HCT116 (cell line): ENCODE results near the gene MCC. TPM values are rescaled to one million over a fixed set of nuclear protein-coding genes. Genes with fewer than 3 reads are reported as not detected.

ENCODE experiments used
- ATAC-seq: fragments of 200-7000 bp; cut with Tn5 transposase; 2 replicates; pipeline ENCODE4 v1.9.1; 2020; ENCODE audit warnings: mild to moderate bottlenecking, moderate library complexity
- BruUV-seq: library from RNA; stranded (reverse); fragments of 400-500 nt; replicated peaks from 2 replicates; lab custom pipeline; 2021; lab: Mats Ljungman, UMichigan
- CTCF ChIA-PET: fragments of 300-600 bp; sonication (Branson Sonifier 250); formaldehyde crosslinking; loops from one replicate; lab custom pipeline; 2021; ENCODE audit warnings: antibody characterized with exemption; lab: Charles Lee
- POLR2A ChIA-PET: fragments of 300-600, 350-600 bp; sonication (Branson Sonifier 250); formaldehyde crosslinking; loops from one replicate; lab custom pipeline; 2021; ENCODE audit warnings: antibody characterized with exemption; lab: Charles Lee
- RAD21 ChIA-PET, 2 experiments: fragments of 300-600 bp; sonication (Branson Sonifier 250); formaldehyde crosslinking; loops; one replicate each; lab custom pipeline; 2023; ENCODE audit warnings: low total read pairs in 2 of 2; ENCODE audit not compliant: uncharacterized antibody in 2 of 2, unreplicated experiment in 2 of 2, low non-redundant PET in 1 of 2; lab: Charles Lee
- DNase-seq: peaks from one replicate; pipeline ENCODE4 v3.0.0-alpha.2; 2010; ENCODE audit warnings: low read depth, low spot score
- H2AFZ ChIP-seq: fragments of 200-600 bp; shearing (Covaris generic), sonication (generic); 2 replicates; pipeline ENCODE4 v1.6.1; 2017; ENCODE audit warnings: low read depth, mixed run types, mixed read lengths, antibody characterized with exemption, low read length; ENCODE audit not compliant: poor library complexity, severe bottlenecking
- H3K27ac ChIP-seq: 2 replicates; pipeline ENCODE4 v1.5.1; 2012; ENCODE audit warnings: low read depth, low read length
- H3K27me3 ChIP-seq: fragments of 200-600 bp; sonication (generic); 2 replicates; pipeline ENCODE4 v1.6.1; 2016; ENCODE audit warnings: mixed run types, low read length, mixed read lengths; ENCODE audit not compliant: insufficient read depth
- H3K36me3 ChIP-seq, 2 experiments: fragments of 200-500 bp in 1 of 2; fragments of 200-600 bp in 1 of 2; sonication (Bioruptor generic) in 1 of 2; sonication (generic) in 1 of 2; 2 replicates each; pipeline versions ENCODE4 v1.5.1 to v1.6.1; 2014 to 2016; ENCODE audit warnings: low read length in 2 of 2, inconsistent platforms in 1 of 2, mixed read lengths in 1 of 2, mixed run types in 1 of 2; ENCODE audit not compliant: insufficient read depth in 2 of 2, control insufficient read depth in 1 of 2
- H3K4me1 ChIP-seq, 2 experiments: fragments of 200-600 bp in 1 of 2; sonication (generic) in 1 of 2; 2 replicates each; pipeline versions ENCODE4 v1.5.1 to v1.6.1; 2012 to 2017; ENCODE audit warnings: low read length in 2 of 2, inconsistent platforms in 1 of 2, mild to moderate bottlenecking in 1 of 2, mixed read lengths in 1 of 2, mixed run types in 1 of 2, moderate library complexity in 1 of 2; ENCODE audit not compliant: insufficient read depth in 2 of 2, control insufficient read depth in 1 of 2
- H3K4me2 ChIP-seq: fragments of 200-600 bp; sonication (generic); 2 replicates; pipeline ENCODE4 v1.6.1; 2017; ENCODE audit warnings: mixed run types, low read length, mixed read lengths
- H3K4me3 ChIP-seq, 2 experiments: fragments of 200-600 bp in 1 of 2; sonication (generic) in 1 of 2; replicated peaks in 1 of 2; 2 replicates each; pipeline ENCODE4 v1.5.1; 2011 to 2016; ENCODE audit warnings: low read length in 2 of 2, control low read depth in 1 of 2, low read depth in 1 of 2, mild to moderate bottlenecking in 1 of 2, mixed read lengths in 1 of 2, mixed run types in 1 of 2
- H3K79me2 ChIP-seq: fragments of 200-600 bp; sonication (generic); 2 replicates; pipeline ENCODE4 v1.6.1; 2017; ENCODE audit warnings: mild to moderate bottlenecking, mixed run types, low read length, moderate library complexity, mixed read lengths; ENCODE audit not compliant: insufficient read depth
- H3K9ac ChIP-seq: fragments of 200-600 bp; sonication (generic); 2 replicates; pipeline ENCODE4 v1.6.1; 2016; ENCODE audit warnings: low read length, mixed read lengths
- H3K9me2 ChIP-seq: fragments of 200-600 bp; sonication (generic), shearing (Covaris generic); 2 replicates; pipeline ENCODE4 v1.6.1; 2017; ENCODE audit warnings: mixed run types, mild to moderate bottlenecking, moderate library complexity; ENCODE audit not compliant: insufficient read depth
- H3K9me3 ChIP-seq, 2 experiments: fragments of 200-500 bp in 1 of 2; fragments of 200-600 bp in 1 of 2; sonication (Bioruptor generic) in 1 of 2; sonication (generic) in 1 of 2; 2 replicates each; pipeline ENCODE4 v1.6.1; 2014 to 2017; ENCODE audit warnings: low read length in 2 of 2, mixed read lengths in 2 of 2, inconsistent platforms in 1 of 2, low read depth in 1 of 2, mild to moderate bottlenecking in 1 of 2, mixed run types in 1 of 2, moderate library complexity in 1 of 2; ENCODE audit not compliant: control insufficient read depth in 1 of 2, insufficient read depth in 1 of 2
- H4K20me1 ChIP-seq: fragments of 200-600 bp; sonication (generic), shearing (Covaris generic); 2 replicates; pipeline ENCODE4 v1.6.1; 2017; ENCODE audit warnings: mixed run types, mild to moderate bottlenecking, moderate library complexity; ENCODE audit not compliant: insufficient read depth
- CBX3 ChIP-seq: IDR thresholded peaks from 2 replicates; pipeline ENCODE4 v1.6.1; 2012; ENCODE audit warnings: low read depth
- CEBPB ChIP-seq: IDR thresholded peaks from 2 replicates; pipeline ENCODE4 v1.6.1; 2012; ENCODE audit warnings: low read depth
- EZH2 ChIP-seq: fragments of 200-600 bp; sonication (generic); IDR thresholded peaks from 2 replicates; pipeline ENCODE4 v1.6.1; 2017; ENCODE audit warnings: antibody characterized with exemption, mixed run types
- EZH2phosphoT487 ChIP-seq: fragments of 200-600 bp; IDR thresholded peaks from 2 replicates; pipeline ENCODE4 v1.6.1; 2018; ENCODE audit warnings: antibody characterized with exemption, borderline replicate concordance
- FOSL1 ChIP-seq: IDR thresholded peaks from 2 replicates; pipeline ENCODE4 v1.6.1; 2012; ENCODE audit warnings: low read depth
- JUND ChIP-seq: IDR thresholded peaks from 2 replicates; pipeline ENCODE4 v1.6.1; 2012
- POLR2A ChIP-seq: IDR thresholded peaks from 2 replicates; pipeline ENCODE4 v1.7.0; 2011; ENCODE audit warnings: borderline replicate concordance; ENCODE audit not compliant: insufficient read depth, insufficient read length; ENCODE audit errors: extremely low read depth
- POLR2AphosphoS5 ChIP-seq: IDR thresholded peaks from 2 replicates; pipeline ENCODE4 v1.6.1; 2011; ENCODE audit warnings: mild to moderate bottlenecking, low read depth, low read length, moderate library complexity
- RAD21 ChIP-seq: IDR thresholded peaks from 2 replicates; pipeline ENCODE4 v1.6.1; 2012; ENCODE audit warnings: low read depth, mild to moderate bottlenecking
- SIN3A ChIP-seq: IDR thresholded peaks from 2 replicates; pipeline ENCODE4 v1.6.1; 2012; ENCODE audit warnings: low read depth
- SP1 ChIP-seq: IDR thresholded peaks from 2 replicates; pipeline ENCODE4 v1.6.1; 2012; ENCODE audit warnings: low read depth
- SRF ChIP-seq: IDR thresholded peaks from 2 replicates; pipeline ENCODE4 v1.6.1; 2012; ENCODE audit warnings: low read depth
- TCF7L2 ChIP-seq: IDR thresholded peaks from 2 replicates; pipeline ENCODE4 v1.7.0; 2011; ENCODE audit warnings: borderline replicate concordance, inconsistent platforms; ENCODE audit not compliant: insufficient read depth, insufficient read length; ENCODE audit errors: extremely low read depth
- ZFX ChIP-seq: fragments of 450-650 bp; IDR thresholded peaks from 2 replicates; pipeline ENCODE4 v1.6.1; 2017
- ZNF274 ChIP-seq: fragments of 200-500 bp; sonication (Bioruptor generic); IDR thresholded peaks from 2 replicates; pipeline ENCODE4 v1.6.1; 2014; ENCODE audit warnings: mild to moderate bottlenecking, low read depth, low read length, inconsistent platforms
- intact Hi-C: fragments of 100-400 bp; cut with micrococcal nuclease; formaldehyde crosslinking; loops from 2 replicates; pipeline ENCODE4 v1.10.0; 2022
- total RNA-seq: library from RNA; stranded (reverse); gene quantifications from one replicate; pipeline ENCODE4 v1.2.1, GENCODE V29; 2021; ENCODE audit not compliant: unreplicated experiment
- TF ChIP-seq, protein P1 (sequence below): IDR thresholded peaks from 2 replicates; pipeline ENCODE4 v1.6.1; 2012
- TF ChIP-seq, protein P2 (sequence below): IDR thresholded peaks from 2 replicates; pipeline ENCODE4 v1.6.1; 2011; ENCODE audit warnings: mild to moderate bottlenecking, low read length, moderate library complexity; ENCODE audit not compliant: insufficient replicate concordance; ENCODE audit errors: extremely low read depth
- TF ChIP-seq, protein P3 (sequence below): IDR thresholded peaks from 2 replicates; pipeline ENCODE4 v1.6.1; 2012; ENCODE audit warnings: low read depth
- TF ChIP-seq, protein P4 (sequence below): IDR thresholded peaks from 2 replicates; pipeline ENCODE4 v1.6.1; 2012
- TF ChIP-seq, protein P5 (sequence below), 3 experiments: fragments of 200-600 bp in 1 of 3; sonication (generic) in 1 of 3; IDR thresholded peaks in 2 of 3; conservative IDR thresholded peaks in 1 of 3; 2 replicates each; pipeline ENCODE4 v1.5.1; 2012 to 2017; ENCODE audit warnings: low read depth in 2 of 3, low read length in 2 of 3, antibody characterized with exemption in 1 of 3, borderline replicate concordance in 1 of 3, control low read depth in 1 of 3, mild to moderate bottlenecking in 1 of 3, mixed read lengths in 1 of 3, mixed run types in 1 of 3, moderate library complexity in 1 of 3; ENCODE audit not compliant: insufficient read depth in 1 of 3

The MCC gene
- total RNA-seq, 1 experiment from 2014 or later, result 20.1 TPM

DNA sequence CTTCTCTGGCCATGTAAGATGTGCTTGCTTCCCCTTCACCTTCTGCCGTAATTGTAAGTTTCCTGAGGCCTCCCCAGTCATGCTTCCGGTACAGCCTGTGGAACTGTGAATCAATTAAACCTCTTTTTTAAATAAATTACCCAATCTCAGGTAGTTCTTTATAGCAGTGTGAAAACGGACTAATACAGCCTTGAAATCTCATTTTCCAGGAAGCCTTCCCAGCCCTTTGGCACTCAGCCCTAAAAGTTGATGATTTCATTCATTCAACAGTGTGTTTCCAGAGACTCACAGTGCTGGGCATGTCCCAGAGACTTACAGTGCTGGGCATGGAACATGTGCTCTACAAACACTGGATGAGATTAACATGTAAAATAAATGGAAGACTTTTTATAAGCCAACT, 375.8 kb downstream of the MCC start:
- Histone ChIP-seq H3K4me1 (no peaks in the 10 kb centered on the region), H3K36me3 (no peaks in the 10 kb centered on the region), H3K79me2 (no peaks in the 10 kb centered on the region; the same call in 1 of the 2 replicates), H2AFZ (no peak overlapping the region), H3K27ac (no peak overlapping the region), H3K27me3 (no peaks in the 10 kb centered on the region), H3K9me2 (no peaks in the 10 kb centered on the region), H4K20me1 (no peaks in the 10 kb centered on the region), H3K9me3 (no peaks in the 10 kb centered on the region), H3K9ac (no peak overlapping the region), H3K4me2 (no peak overlapping the region), H3K4me3 (no peak overlapping the region)
- no peak for ATAC-seq
- RAD21 ChIA-PET, result no interaction called here
- intact Hi-C loops, result no loop called here
- TF ChIP-seq, protein P1, sequence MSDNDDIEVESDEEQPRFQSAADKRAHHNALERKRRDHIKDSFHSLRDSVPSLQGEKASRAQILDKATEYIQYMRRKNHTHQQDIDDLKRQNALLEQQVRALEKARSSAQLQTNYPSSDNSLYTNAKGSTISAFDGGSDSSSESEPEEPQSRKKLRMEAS, result no peak
- TF ChIP-seq RAD21, result no peak
- TF ChIP-seq, protein P2, sequence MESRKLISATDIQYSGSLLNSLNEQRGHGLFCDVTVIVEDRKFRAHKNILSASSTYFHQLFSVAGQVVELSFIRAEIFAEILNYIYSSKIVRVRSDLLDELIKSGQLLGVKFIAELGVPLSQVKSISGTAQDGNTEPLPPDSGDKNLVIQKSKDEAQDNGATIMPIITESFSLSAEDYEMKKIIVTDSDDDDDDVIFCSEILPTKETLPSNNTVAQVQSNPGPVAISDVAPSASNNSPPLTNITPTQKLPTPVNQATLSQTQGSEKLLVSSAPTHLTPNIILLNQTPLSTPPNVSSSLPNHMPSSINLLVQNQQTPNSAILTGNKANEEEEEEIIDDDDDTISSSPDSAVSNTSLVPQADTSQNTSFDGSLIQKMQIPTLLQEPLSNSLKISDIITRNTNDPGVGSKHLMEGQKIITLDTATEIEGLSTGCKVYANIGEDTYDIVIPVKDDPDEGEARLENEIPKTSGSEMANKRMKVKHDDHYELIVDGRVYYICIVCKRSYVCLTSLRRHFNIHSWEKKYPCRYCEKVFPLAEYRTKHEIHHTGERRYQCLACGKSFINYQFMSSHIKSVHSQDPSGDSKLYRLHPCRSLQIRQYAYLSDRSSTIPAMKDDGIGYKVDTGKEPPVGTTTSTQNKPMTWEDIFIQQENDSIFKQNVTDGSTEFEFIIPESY, result no peak
- TF ChIP-seq SRF, result no peak
- TF ChIP-seq SIN3A, result no peak
- TF ChIP-seq, protein P3, sequence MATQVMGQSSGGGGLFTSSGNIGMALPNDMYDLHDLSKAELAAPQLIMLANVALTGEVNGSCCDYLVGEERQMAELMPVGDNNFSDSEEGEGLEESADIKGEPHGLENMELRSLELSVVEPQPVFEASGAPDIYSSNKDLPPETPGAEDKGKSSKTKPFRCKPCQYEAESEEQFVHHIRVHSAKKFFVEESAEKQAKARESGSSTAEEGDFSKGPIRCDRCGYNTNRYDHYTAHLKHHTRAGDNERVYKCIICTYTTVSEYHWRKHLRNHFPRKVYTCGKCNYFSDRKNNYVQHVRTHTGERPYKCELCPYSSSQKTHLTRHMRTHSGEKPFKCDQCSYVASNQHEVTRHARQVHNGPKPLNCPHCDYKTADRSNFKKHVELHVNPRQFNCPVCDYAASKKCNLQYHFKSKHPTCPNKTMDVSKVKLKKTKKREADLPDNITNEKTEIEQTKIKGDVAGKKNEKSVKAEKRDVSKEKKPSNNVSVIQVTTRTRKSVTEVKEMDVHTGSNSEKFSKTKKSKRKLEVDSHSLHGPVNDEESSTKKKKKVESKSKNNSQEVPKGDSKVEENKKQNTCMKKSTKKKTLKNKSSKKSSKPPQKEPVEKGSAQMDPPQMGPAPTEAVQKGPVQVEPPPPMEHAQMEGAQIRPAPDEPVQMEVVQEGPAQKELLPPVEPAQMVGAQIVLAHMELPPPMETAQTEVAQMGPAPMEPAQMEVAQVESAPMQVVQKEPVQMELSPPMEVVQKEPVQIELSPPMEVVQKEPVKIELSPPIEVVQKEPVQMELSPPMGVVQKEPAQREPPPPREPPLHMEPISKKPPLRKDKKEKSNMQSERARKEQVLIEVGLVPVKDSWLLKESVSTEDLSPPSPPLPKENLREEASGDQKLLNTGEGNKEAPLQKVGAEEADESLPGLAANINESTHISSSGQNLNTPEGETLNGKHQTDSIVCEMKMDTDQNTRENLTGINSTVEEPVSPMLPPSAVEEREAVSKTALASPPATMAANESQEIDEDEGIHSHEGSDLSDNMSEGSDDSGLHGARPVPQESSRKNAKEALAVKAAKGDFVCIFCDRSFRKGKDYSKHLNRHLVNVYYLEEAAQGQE, result no peak
- TF ChIP-seq, protein P4, sequence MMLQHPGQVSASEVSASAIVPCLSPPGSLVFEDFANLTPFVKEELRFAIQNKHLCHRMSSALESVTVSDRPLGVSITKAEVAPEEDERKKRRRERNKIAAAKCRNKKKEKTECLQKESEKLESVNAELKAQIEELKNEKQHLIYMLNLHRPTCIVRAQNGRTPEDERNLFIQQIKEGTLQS, result no peak
- TF ChIP-seq SP1, result no peak
- TF ChIP-seq CEBPB, result no peak
- no peak for TF ChIP-seq FOSL1
- TF ChIP-seq POLR2AphosphoS5, result no peak
- TF ChIP-seq CBX3, result no peak
- no peak for TF ChIP-seq ZNF274
- no peak for TF ChIP-seq TCF7L2
- no peak for TF ChIP-seq ZFX
- no peak for TF ChIP-seq POLR2A
- TF ChIP-seq EZH2, result no peak
- TF ChIP-seq JUND, result no peak
- no peak for TF ChIP-seq EZH2phosphoT487
- TF ChIP-seq, protein P5, sequence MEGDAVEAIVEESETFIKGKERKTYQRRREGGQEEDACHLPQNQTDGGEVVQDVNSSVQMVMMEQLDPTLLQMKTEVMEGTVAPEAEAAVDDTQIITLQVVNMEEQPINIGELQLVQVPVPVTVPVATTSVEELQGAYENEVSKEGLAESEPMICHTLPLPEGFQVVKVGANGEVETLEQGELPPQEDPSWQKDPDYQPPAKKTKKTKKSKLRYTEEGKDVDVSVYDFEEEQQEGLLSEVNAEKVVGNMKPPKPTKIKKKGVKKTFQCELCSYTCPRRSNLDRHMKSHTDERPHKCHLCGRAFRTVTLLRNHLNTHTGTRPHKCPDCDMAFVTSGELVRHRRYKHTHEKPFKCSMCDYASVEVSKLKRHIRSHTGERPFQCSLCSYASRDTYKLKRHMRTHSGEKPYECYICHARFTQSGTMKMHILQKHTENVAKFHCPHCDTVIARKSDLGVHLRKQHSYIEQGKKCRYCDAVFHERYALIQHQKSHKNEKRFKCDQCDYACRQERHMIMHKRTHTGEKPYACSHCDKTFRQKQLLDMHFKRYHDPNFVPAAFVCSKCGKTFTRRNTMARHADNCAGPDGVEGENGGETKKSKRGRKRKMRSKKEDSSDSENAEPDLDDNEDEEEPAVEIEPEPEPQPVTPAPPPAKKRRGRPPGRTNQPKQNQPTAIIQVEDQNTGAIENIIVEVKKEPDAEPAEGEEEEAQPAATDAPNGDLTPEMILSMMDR (IDR thresholded peaks at IDR 0.05 in 2 of 3, conservative IDR thresholded peaks at IDR 0.05 in 1 of 3; ENCODE audit: borderline replicate concordance in 1 of 3, insufficient read depth in 1 of 3, low read depth in 2 of 3, low read length in 2 of 3), result no peak
- CTCF ChIA-PET, result no interaction called here
- POLR2A ChIA-PET, result no interaction called here
- no TSS peak for BruUV-seq
- DNase-seq, result no peak
